Psoas muscle (tissue), 8 donors: Measurements from ENCODE around the gene CXXC5. TPM values are rescaled to one million over a fixed set of nuclear protein-coding genes. Genes with fewer than 3 reads are reported as not detected.

Experiments used
- ATAC-seq, 4 donors: fragments of 200-7000 bp; cut with Tn5 transposase; one replicate each; pipeline ENCODE4 v1.9.1; 2020; ENCODE audit warnings: moderate library complexity in 3 of 4, mild to moderate bottlenecking in 2 of 4
- DNase-seq, 2 donors: peaks; one replicate each; pipeline ENCODE4 v3.0.0-alpha.2; 2020
- H3K27ac ChIP-seq: fragments of 200-600 bp; one replicate; pipeline ENCODE4 v1.8.0; 2022
- H3K27me3 ChIP-seq, 3 donors: fragments of 200-600 bp in 1 of 3; one replicate each; pipeline versions ENCODE4 v1.6.1 to v1.8.0; 2013 to 2022; ENCODE audit warnings: low read length in 2 of 3, mild to moderate bottlenecking in 2 of 3, moderate library complexity in 1 of 3; ENCODE audit not compliant: insufficient read depth in 3 of 3
- H3K36me3 ChIP-seq, 2 donors: fragments of 200-600 bp in 1 of 2; one replicate each; pipeline versions ENCODE4 v1.6.1 to v1.8.0; 2013 to 2022; ENCODE audit warnings: low read depth in 1 of 2, mild to moderate bottlenecking in 1 of 2, moderate library complexity in 1 of 2; ENCODE audit not compliant: insufficient read depth in 1 of 2
- H3K4me1 ChIP-seq: fragments of 200-600 bp; one replicate; pipeline ENCODE4 v1.8.0; 2022
- H3K4me3 ChIP-seq: fragments of 200-600 bp; one replicate; pipeline ENCODE4 v1.8.0; 2022; ENCODE audit warnings: mild to moderate bottlenecking
- H3K9me3 ChIP-seq: fragments of 200-600 bp; one replicate; pipeline ENCODE4 v1.8.0; 2022
- WGBS, 3 donors: extraction: QIAGEN DNeasy Blood & Tissue Kit; methylation state at CpG; one replicate each; pipeline versions ENCODE4 v1.1.6 to v1.1.7; 2013; 5-methylcytosine and 5-hydroxymethylcytosine counted together
- intact Hi-C, 2 donors: fragments of 100-400 bp; cut with DNase I; formaldehyde crosslinking; loops; one replicate each; pipeline versions ENCODE4 v1.11.0 to v1.14.2; 2022
- polyA plus RNA-seq, 3 donors: library from polyadenylated mRNA; stranded (reverse); fragments of 200-250 nt; gene quantifications; one replicate each; pipeline ENCODE4 v1.2.3, GENCODE V29; 2013
- total RNA-seq, 4 donors: library from RNA; stranded (reverse); fragmentation: NEBNext Ultra II Directional in 2 of 4; extraction: Animal tissue kit (Norgen Biotek cat#: 25700) in 2 of 4; gene quantifications; one replicate each; pipeline versions ENCODE4 v1.2.1 to v1.2.4, GENCODE V29; 2021 to 2023
- TF ChIP-seq, protein P1 (sequence below): fragments of 200-600 bp; IDR thresholded peaks from one replicate; pipeline ENCODE4 v1.8.0; 2022; ENCODE audit warnings: antibody characterized with exemption
- donor health status: healthy with polysubstance abuse.
- donor health status: DM: no; HTN: no; CAD: no; lungs with moderate emphysema.
- donor health status: Bipolar disorder and iron deficiency.
- donor health status: healthy.
- donor health status: DM: yes; HTN: yes; CAD: no.
- donor health status: DM: no; HTN: no; CAD: no.
- donor health status: DM: no; HTN: no; CAD: no.
- donor health status: DM: yes; HTN: yes; CAD: no.

CXXC5 gene
- total and polyA plus RNA-seq, 7 donors, result 24.5 to 88.3 (median 47.2) TPM

DNA sequence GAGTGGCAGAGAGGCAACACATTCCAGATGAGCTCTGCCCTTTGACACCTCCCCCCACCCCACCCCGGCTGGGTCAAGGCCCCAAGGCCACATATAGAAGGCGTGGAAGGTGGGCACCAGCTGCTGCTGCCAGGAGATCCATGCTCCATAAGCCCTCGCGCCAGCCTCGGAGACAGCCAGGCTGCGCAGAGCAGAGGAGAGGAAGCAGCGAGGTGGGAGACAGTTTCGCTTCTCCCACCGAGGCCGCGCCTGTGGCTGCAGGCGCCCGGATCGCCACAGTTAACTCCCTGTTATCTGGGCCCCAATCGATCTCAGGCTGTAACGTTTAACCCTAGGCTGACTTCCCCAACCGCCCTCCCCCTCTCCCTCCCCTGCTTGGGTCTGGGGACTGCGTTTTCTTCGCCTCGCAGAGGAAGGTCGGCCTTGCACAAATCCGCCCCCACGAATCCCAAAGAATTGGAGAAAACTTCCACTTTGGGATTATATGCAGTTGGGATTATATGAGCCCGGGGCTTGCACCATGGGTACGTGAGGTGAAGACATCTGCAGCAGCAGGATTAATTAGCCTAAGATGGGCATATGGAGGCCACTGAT lies 1.1 kb upstream of the CXXC5 start:
- peaks cover 31% of the 10 kb centered on the region for H3K4me1 ChIP-seq
- no peak for ATAC-seq

DNA sequence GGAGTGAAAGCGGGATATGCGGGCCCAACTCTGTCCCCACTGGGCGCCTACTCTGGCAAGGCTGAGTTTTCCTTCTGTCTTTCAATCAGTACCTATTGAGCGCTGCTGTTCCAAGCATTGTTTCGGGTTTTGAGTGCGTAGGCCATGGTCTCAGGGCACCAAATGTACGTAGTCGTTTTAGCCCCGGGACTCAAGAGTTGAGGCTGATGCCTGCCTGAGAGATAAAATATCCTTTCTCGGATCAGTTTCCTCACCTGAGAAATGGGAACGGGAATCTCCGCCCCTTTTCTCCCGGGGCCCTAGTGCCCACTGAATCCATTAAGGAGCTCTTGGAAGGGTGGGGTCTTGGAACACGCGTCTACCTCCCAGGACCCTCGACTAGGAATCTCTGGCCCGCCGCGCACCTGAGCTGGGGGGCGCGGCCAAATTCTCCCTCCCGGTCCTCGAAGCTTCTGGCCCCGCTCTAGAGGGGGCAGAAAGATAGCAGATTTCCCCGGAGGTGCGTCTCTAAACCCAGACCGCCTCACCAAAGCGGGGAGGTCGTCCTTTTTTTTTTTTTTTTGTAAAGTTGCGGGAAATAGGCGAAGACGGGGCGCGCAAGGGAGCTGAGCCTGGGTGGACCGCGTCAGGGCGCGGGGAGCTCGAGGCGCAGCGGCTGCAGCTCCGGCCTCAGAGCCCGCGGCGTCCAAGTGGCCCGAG lies 494 bp upstream of the CXXC5 start:
- H3K9me3 ChIP-seq, result no peaks in the 10 kb centered on the region
- 15 to 25% (median 21%) methylated on average over 40 to 46 of the region's 46 CpGs for WGBS, 3 donors
- DNase-seq (peak in 1 of 2 donors; percentile 27), ATAC-seq (no peak)
- intact Hi-C loops, result loop anchor here (1.0 to 5.0 kb wide), 2 partner anchors 10 to 35 kb away; no protein-coding TSS in a partner anchor
- H3K4me1 ChIP-seq, result peaks cover 27% of the 10 kb centered on the region
- H3K36me3 ChIP-seq, result no peaks in the 10 kb centered on the region
- peak overlapping the region; percentile 98 for H3K27ac ChIP-seq
- TF ChIP-seq, protein P1, sequence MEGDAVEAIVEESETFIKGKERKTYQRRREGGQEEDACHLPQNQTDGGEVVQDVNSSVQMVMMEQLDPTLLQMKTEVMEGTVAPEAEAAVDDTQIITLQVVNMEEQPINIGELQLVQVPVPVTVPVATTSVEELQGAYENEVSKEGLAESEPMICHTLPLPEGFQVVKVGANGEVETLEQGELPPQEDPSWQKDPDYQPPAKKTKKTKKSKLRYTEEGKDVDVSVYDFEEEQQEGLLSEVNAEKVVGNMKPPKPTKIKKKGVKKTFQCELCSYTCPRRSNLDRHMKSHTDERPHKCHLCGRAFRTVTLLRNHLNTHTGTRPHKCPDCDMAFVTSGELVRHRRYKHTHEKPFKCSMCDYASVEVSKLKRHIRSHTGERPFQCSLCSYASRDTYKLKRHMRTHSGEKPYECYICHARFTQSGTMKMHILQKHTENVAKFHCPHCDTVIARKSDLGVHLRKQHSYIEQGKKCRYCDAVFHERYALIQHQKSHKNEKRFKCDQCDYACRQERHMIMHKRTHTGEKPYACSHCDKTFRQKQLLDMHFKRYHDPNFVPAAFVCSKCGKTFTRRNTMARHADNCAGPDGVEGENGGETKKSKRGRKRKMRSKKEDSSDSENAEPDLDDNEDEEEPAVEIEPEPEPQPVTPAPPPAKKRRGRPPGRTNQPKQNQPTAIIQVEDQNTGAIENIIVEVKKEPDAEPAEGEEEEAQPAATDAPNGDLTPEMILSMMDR, result no peak
- no peaks in the 10 kb centered on the region for H3K27me3 ChIP-seq
- H3K4me3 ChIP-seq, result peak overlapping the region; percentile 99

More for the DNA sequence above, 1.1 kb upstream of the CXXC5 start:
- Histone ChIP-seq H3K27me3 (no peaks in the 10 kb centered on the region), H3K36me3 (no peaks in the 10 kb centered on the region), H3K4me3 (peak overlapping the region; percentile 99), H3K9me3 (no peaks in the 10 kb centered on the region), H3K27ac (peak overlapping the region; percentile 98)
- intact Hi-C loops, result loop anchor here in 1 of 2 donors (5.0 kb wide), 1 partner anchor 35 kb away; no protein-coding TSS in a partner anchor
- DNase-seq, result peak in 1 of 2 donors; percentile 60
- 48 to 68% (median 53%) methylated on average over 25 of the region's 25 CpGs for WGBS, 3 donors
- TF ChIP-seq, protein P1, result no peak

DNA sequence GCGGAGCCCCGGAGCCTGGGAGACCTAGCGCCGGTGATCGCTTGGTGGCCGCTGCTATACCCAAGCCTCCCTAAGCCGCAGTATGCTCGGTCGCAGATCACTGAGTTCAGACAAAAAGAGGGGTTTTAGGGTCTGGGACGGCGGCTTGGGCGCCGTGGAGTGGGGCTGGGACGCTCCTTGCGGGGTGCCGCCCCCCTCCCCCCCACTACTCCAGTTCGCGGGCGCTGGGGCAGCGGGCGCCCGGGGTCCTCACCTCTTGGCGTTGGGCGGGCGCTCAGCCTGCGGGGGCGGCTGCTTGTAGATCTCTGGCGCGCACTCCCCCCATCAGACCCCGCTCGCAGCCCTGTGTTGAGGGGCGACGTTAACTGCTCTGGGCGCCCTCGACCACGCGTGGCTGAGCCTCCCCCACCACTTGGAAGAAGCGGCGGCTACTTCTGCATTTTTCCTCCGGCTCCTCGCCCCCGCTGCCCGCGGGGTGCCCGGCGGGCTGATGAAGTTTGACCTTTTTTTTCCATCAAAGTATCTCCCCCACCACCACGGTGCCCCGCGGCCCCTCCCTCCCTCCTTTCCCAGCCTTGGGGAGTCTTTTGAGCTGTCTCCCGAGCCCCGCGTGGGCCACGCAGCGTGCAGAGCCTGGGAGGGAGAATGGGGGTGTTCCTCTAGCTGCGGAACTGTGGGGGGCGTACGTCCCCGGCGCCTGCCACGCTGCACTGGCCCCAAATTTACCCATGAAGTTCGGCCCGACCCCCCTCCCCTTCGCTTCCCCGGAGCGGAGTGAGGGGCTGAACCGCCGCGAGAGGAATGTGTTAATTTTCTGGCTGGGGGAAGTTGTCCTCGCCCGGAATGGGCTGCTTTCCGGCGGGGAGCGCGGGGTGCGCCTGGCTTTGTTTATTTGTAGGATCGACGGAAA lies 1.2 kb downstream of the CXXC5 start:
- WGBS, 3 donors, result 0 to 1% (median 1%) methylated on average over 66 to 77 of the region's 77 CpGs
- Histone ChIP-seq H3K4me3 (peak overlapping the region; percentile 99), H3K27ac (peak overlapping the region; percentile 98), H3K27me3 (no peaks in the 10 kb centered on the region), H3K4me1 (peaks cover 32% of the 10 kb centered on the region), H3K36me3 (no peaks in the 10 kb centered on the region), H3K9me3 (no peaks in the 10 kb centered on the region)
- ATAC-seq (peak in 1 of 4 donors; percentile 1), DNase-seq (peak in 1 of 2 donors; percentile 62)
- TF ChIP-seq, protein P1, result no peak
- intact Hi-C loops, result loop anchor here in 1 of 2 donors (5.0 kb wide), 1 partner anchor 33 kb away; no protein-coding TSS in a partner anchor

DNA sequence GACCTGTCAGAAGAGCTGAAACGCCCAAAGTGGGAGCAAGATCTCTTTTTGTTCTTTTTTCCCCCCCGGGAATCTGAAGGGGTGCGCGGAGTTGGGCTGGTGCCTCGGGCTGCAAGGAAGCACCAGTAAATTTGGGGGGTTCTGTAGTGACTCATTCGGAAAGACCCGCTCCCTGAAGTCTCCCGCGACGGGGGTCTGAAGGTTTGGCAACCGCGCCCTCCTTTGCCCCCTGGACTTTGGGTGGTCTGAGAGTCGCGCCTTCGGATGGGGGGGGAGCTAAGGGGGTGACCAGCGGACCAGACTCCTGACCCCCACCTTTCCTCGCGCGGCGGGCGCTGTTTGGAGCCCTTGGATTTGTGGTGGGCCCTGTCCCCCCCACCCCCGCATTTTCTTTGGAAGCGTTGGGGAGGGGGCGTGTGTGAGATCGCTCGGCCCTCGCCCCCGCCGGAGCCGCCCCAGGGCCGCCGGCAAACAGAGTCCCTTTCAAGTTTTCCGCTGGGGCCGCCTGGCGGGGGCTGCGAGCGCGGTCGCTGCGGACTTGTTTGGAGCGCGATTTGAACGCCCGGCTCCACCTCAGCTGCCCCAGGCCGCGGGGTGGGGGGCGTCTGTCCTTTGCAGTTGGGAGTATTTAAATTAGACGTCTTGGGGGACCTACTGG lies 2.0 kb downstream of the CXXC5 start:
- ATAC-seq (peak in 1 of 4 donors; percentile 23), DNase-seq (peak in 1 of 2 donors; percentile 76)
- Histone ChIP-seq H3K4me1 (peaks cover 40% of the 10 kb centered on the region), H3K36me3 (no peaks in the 10 kb centered on the region), H3K4me3 (peak overlapping the region; percentile 99), H3K27ac (peak overlapping the region; percentile 98), H3K9me3 (no peaks in the 10 kb centered on the region), H3K27me3 (no peaks in the 10 kb centered on the region)
- intact Hi-C loops, result loop anchor here in 1 of 2 donors (2.0 kb wide), 1 partner anchor 15 kb away; no protein-coding TSS in a partner anchor
- TF ChIP-seq, protein P1, result peak; percentile 34
- 1% methylated on average over 39 to 48 of the region's 48 CpGs for WGBS, 3 donors
